SKM-1 treated with dmso at 0.1 percent for 144 hours (cell line): Measurements from ENCODE around the gene ADCY2.
"Not testable (repeated sequence)": the region's sequence is repeated elsewhere in the genome, so short reads cannot be mapped to it uniquely, and the experiment has no call there.

ENCODE experiments used
- DNase-seq: peaks from one replicate; lab custom pipeline; 2025; ENCODE audit not compliant: unreplicated experiment; lab: John Stamatoyannopoulos, UW

ADCY2 gene

DNA sequence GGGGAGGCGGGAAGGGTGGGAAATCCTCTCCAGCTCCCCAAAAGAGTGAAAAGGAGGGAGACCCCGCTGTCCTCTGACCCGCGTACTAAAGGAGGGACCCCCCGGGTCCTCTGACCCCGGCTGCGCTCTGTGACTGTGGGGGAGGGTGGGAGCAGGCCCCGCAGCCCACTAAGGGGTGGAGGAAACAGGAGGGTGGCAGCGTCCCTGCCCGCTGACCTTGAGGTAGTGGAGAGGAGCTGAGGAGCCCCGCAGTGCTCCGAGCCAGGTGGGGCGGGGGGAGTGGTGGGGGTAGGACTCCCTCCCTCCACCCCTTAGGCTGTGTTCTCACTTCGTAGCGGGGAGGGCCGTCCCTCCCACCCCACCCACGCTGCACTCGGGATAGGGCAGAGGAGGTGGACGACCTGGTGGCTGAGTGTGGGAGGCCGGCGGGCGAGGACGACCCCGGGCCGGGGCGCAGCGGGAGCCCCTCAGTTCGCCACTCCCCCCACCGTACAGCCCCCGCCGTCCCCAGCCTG, 449 bp upstream of the ADCY2 start:
- DNase-seq: no peak

DNA sequence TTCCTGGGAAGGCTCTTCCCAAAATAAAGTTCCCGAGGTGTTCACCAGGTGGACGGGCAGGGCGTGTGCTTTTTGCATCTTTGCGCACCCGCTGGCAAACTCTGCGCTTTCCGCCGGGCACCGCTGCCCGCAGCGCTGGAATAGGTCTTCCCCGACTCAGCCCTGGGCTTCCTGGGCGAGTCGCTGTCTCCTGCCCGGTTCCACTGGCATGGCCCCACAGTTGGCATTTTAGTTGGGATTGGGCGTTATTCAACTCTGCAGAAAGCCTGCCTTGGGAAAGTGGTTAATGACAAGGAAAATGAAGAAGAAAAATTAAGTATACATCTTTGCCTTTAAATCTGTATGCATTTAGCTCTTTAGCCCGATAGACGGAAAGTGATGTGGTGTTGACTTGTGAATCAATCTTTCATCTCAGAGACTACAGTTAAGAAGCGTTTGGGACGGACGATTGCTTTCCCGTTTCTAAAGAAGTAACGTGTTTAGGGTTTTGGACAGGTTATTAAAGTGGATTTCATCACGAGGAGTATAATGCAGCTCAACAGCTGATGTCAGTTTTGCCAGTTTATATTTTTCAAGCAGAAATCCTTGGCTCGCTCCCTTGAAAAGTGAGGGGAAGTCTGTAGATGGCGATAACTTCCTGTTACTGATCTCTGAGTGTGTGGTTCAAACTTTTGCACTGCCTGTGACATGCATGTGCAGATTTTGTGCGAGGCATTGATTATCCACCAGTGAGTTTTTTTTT, 946 bp downstream of the ADCY2 start:
- DNase-seq: no peak

DNA sequence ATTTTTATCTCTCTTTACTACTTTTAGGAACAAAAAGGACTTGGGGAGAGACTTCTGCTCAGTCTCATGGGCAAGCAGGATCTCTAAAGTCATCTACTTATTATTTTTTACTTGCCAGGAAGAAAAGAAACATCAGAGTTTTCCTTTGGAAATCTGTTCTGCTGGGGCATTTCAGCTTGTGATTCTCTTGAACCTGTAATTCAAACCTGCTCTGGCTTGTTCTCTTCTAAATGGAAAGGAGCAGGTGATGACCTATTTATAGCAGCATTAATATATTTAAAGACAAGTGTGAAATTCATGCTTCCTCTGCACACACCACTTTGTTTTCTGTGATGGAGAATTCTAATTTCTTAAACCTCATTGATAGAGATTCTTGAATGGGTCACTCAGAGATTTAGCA, 2.0 kb downstream of the ADCY2 start:
- no peak for DNase-seq

DNA sequence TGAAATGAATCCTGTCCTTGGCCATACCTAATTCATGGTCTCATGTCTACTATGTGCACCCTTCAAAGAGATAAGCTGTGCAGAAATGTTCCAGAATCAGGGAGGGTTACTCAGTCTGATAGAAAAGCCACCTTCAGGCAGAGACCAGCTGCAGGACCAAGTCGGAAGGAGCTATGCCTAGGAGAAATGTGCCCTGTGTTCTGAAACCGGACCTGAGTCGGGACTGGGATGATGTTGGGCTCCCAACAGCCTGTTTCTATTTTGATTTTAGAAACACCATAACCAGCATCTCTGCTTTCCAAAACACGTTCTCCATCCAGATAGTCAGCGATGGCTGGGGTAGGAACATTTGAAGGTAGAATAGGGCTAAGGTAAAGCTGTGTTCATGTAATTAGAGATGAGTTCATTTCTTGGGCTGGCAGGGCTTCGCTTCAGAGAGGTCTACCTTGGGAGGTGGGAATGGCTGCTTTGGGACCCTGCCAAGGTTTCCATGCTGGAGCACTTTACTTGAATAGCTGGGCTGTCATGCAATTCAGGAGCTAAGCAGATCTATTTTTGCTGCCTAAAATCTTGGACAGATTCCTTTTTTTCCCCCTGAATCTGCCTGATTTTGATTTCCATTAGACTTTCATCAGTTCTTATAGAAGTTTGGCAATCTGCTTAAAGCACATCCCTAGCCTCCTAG, 2.8 kb downstream of the ADCY2 start:
- DNase-seq: no peak

DNA sequence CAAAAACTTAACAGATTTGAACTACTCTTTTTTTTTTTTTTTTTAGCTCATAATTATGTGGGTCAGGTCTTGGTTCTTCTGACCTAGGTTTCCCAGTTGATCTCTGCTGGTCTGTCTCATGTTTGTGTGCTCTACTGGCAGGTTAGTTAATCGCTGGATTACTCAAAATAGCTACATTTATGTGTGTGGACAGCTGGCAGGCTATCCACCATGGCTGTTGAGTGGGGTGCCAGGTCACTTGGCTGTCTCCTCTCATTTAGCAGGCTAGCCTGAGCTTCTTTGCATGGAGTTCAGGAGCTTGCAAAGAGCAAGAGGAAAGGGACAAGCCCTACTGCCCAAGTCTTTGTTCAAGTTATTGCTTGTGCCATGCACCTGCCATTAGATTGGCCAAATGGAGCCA, 9.3 kb downstream of the ADCY2 start:
- DNase-seq: no peak

DNA sequence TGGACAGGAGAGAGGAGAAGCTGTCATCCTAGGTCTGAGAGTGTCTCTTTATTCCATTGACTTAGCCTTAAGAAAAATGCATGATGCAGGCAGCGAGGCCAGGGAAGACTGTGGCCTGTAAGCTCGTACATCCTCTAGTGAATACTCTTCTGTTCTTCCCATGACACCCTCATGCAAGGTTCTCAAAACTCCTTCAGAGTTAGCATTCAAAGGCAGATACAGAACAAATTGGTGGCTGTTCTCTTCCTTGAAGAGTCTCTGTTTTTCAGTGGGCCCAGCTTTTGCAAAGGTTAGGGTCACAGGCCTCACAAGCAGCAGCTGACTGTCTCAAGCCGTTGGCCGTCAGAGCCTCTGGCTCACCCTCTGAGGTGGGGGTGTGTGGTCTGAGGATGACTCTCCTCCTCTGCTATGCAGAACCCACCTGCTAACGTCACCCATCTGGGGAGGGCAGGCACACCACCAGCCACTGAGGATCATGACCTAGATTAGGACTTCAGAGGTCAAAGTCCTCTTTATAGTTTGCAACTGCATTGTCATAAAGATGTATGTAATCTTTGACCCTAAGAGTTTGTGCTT, 15.1 kb downstream of the ADCY2 start:
- DNase-seq: no peak

DNA sequence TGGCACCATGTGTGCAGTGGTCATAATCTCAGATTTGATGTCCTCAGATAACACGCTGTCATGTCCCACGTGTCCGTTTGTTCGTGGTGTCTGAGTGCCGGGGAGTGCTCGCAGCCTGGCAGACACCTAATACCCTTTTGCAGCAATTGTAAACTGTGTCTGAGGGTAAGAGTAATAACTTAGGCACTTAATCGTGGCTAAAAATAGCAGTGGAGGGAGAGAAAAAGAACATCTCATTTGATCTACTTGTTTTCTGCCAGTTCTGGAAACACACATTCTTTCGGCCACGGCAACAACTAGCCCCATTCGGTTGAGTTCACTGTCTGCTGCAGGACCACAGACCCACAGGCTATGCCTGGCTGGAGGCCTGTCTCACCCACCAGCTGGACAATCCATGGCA, 16.5 kb downstream of the ADCY2 start:
- no peak for DNase-seq

DNA sequence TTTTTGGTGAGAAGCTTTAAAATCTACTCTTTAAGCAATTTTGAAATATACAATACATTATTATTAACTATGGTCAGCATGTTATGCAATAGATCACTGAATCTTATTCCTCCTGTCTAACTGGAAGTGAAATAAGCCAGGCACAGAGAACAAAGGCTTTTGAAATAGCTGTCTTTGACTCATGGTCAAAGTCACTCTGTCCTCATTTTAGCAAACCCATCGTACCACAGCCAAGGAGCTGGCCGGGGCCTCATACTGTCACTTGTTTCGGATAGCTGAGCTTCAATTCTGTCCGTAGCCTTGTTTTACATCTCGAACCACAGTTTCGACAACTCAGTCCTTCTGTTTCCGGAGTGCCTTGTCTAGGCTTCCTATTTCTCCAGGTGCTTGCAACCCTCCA, 19.2 kb downstream of the ADCY2 start:
- DNase-seq: no peak

DNA sequence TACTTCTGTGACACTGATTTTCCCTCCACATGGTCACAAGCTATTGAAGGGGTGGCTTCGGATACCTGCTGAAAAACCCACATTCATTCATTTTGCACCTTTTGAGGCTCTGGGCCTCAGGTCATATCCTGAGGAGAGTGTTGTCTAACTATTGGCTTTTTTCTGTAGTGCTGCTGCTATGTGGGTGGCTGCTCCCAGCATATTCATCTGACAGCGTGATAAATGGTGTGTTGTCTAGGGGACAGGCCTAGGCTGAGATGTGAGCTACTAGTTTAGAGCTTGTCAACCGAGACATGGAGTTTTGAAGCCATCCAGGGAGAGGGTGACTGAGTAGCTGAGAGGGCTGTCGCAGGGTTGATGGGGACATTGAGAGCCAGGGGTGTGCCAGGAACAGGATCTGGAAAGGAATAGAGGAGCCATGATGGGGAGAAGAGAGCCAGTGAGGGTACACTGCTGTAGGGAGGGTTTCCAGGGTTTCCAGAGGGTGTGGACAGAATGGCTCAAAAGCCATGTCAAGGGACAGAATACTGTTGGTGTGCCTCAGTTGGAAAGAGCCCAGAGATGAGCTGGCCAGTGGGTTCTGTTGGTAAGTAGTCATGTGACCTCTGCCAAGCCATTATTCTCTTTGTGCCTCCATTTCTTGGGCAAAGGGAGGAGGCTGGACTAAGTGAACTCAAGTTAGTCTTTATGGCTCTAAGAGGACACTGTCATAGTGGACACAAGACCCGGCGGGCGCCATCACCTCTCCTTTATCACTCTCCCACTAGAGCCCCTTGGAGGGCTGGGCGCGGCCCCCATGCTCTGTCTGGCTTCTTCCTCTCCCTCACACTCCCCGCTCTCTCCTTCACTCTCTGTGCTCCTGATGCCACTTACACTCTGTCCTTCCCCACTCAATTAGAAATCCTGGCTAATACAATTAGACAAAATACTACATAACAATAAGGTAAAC, 19.9 kb downstream of the ADCY2 start:
- DNase-seq: no peak

DNA sequence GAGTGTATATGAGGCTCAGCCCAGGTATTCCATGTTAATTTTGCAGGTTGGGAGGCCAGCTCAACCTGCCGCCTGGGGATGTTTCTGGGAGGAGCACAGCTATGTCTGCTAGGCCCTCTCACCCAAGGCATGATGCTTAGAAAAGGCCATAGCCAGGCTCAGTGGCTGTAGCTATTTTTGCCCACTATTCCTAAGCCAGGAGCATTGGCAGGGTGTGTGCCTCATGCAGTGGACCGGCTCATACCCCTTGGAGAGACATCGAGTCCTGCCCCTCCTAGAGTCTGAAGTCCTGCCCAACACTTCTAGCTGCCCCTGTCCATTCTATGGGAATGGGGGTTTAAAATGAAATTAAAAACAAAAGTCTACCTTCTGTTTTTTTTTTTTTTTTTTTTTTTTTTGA, 22.3 kb downstream of the ADCY2 start:
- no peak for DNase-seq

DNA sequence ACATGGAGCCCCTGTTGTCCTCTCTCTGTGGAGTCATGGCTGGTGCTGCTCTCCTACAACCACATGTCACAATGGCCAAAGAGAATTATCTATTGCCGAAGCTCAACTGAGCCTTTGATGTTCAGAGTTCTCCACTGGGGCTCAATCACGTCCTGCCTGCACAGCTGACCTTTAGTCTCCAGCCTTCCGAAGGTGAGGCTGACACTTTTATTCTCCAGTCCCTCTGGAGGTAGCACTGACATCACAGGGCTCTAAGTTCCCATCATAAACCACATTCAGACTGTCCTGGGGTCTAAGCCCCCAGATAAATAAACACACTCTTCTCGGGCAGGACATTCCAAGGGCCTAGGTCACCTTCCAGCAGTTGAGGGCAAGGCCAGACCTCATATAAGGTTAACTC, 23.4 kb downstream of the ADCY2 start:
- no peak for DNase-seq

DNA sequence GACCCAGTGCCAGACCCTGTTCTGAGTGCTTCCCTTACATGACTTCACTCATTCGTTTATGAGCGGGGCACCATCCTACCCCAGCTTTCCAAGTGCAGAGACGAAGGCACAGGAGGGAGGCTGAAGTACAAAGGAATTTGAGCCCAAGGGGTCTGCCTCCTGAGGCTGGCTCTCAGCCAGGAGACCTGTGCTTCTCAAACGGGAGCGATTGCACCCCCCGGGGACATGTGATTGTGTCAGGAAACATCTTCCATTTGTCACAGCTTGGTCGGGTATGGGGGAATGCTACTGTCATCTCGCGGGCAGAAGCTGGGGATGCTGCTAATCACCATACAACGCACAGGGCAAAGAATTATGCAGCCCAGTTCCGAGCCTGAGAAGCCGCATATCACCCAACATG, 23.9 kb downstream of the ADCY2 start:
- DNase-seq: no peak

DNA sequence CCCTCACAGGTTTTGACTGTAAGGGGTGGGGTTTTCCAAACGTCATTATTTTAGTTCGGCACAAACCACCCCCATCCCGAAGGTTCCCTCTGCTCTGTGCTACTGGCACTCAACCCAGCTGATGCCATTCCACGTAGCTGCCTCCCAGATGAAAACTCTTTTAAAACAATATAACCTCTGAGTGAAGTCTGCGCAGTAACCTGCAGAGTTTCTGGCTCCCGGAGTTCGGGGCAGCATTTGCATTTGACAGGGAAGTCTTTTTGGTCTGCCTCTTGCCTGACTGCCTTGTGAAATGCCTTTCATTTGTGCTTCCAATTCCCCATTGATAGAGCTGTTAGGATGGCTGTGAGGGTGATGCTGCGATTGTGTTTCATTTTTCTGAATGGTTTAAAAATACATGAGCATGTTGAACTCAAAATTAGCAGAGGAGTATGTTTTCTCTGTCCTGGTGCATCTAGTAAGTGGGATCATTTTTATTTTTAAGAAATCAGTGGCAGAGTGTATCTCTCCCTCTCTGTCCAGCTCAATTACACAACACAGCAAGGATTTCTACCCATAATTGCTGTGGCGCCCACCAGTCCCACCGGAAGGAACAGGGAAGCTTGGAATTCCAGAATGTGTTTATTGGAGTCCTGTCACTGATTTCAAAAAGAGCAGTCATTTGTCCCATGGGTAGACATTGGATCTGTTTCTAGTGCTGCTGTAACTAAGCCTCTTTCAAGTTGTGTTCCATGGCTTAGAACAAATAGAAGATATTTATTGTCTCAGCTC, 24.8 kb downstream of the ADCY2 start:
- no peak for DNase-seq

DNA sequence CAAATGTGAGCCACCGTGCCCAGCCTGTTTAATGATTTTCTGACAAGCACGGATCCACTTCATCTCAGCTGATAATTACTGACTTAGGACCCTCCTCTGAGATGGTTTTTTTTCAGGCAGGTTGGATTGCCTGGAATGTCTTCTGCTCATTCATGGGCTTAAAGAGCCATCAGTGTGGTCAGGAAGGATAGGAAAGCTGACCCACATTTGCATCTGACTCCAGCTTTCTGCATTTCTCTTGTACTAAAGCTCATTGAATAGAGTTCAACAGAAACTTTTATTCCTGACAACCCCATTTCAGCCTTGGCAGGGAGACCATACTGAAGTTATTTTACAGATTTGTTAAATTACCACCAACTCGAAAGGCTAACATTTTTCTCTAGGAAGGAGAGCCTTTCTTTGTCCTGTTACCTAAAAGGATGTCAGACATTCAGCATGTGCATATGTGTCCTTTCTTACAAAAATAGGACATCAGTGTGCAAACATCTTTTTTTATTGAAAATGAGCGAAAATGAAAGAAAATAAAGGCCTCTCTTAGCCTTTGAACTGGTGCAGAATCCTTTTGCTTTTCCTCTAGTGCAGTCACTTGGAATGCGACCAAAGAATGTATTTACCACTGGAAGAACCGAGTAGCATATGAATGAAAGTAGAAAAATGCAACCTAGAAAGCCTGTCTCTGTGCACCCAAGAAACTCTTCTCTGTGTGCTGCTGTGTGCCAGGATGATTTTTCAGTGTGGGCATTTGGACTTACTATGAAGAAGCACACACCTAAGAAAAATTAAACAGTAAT, 26.6 kb downstream of the ADCY2 start:
- no peak for DNase-seq

DNA sequence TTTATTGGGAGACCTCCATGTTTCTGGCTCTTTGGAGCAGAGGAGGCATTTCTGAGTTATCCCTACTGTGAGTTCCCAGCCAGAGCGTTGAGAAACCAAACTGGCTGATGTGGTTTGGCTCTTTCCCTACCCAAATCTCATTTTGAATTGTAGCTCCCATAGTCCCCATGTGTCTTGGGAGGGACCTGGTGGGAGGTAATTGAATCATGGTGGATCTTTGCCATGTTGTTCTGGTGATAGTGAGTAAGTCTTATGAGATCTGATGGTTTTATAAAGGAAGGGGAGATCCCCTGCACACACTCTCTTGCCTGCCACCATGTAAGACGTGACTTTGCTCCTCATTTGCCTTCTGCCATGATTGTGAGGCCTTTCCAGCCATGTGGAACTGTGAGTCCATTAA, 27.3 kb downstream of the ADCY2 start:
- DNase-seq: not testable (repeated sequence)

DNA sequence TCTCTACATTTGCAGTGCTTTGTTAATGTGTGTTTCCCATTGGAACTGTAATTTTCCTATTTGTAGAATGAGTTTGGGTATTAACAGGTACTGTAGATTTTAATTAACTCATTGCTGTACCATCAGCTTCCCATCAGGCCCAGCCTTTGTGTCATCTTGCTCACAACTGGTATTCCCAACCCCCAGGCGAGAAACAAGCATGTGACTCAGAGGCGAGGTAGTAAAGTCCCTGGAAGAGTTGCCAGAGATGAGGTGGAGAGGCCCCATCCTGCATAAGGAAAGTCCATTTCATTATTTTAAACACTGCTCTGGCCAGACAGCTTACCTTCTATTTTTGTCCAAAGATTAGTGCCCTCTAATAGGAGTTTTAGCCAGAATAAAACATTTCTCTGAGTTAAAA, 29.9 kb downstream of the ADCY2 start:
- no peak for DNase-seq

DNA sequence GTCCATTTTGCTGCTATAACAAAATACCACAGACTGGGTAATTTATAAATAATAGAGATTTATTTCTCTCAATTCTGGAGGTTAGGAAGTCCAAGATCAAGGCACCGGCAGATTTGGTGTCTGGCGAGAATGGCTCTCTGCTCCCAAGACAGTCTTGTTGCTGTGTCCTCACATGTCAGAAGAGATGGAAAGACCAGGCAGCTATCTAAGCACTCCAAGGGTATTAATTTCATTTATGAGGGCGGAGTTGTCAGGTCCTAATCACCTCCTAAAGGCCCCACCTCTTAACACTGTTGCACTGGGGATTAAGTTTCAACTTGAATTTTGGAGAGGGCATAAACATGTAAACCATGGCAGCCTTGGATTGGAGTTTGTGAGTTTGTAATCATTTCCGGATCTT, 30.3 kb downstream of the ADCY2 start:
- no peak for DNase-seq

DNA sequence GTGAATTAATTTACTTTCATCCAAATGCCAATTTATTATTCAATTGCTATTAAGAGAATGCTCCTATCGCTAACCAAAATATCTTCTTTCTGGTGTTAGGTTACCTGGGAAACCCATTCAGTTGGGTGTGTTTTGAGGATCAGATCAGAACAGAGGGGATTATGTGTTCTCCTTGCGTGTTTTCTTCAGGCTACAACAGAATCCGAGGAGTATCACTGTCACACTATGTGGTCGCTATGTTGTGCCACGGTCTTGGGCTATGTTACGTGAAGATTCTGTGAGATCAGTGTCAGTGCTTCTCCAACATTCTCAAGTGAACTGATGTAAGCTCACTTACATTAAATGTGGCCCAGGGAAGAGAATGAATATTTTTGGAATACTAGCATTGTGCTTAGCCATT, 39.0 kb downstream of the ADCY2 start:
- DNase-seq: no peak

DNA sequence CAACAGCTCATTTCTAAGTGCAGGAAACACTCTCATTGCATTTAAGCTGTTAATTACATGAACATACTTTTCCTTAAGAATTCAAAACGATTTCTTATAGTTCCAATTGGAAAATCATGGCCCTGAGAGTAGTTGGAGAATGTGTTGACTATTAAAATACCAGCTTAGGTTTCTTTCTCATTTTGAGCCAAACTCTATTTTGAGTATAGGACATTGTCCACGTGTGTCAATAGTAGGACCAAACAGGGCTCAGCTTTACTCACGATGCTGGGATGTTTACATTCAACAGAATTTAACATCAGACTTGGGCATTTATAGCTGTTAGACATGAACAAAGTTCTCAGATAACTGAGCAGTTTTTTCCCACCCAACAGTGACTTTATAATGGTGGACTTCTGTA, 39.6 kb downstream of the ADCY2 start:
- DNase-seq: no peak

DNA sequence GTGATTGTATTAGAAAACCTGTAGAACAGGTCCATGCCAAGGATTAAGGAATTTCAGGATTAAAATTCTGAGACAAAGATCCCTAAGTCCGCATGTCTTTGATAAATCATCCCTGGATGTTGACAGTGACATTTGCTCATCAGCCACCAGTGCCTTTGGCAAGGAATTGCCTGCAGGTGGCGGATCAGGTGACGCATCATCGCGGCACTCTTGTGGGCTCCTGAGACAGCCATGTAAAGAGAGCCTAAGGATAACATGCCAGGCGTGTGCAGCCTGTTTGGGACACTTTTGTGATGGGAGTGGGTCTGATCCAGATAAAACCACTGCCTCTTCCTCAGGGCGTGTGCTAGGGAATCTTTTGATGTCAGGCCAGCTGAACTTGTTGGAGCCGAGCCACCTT, 40.6 kb downstream of the ADCY2 start:
- DNase-seq: no peak
